Limb (tissue), 2 donors: ENCODE results near the gene TBC1D5.
"Not testable (repeated sequence)": the region's sequence is repeated elsewhere in the genome, so short reads cannot be mapped to it uniquely, and the experiment has no call there.

ENCODE experiments used
- DNase-seq, 2 donors: peaks; one replicate each; pipeline ENCODE4 v3.0.0-alpha.2; 2016; ENCODE audit errors: extremely low spot score in 2 of 2

Gene TBC1D5

GRCh38 chr3:17749705-17750293, 7.4 kb upstream of the TBC1D5 start:
- no peak for DNase-seq

GRCh38 chr3:17749281-17749680, 6.8 kb upstream of the TBC1D5 start:
- no peak for DNase-seq

GRCh38 chr3:17747890-17748247, 5.4 kb upstream of the TBC1D5 start:
- no peak for DNase-seq

GRCh38 chr3:17747174-17747889, 4.9 kb upstream of the TBC1D5 start:
- DNase-seq = no peak

- no peak for DNase-seq
These were observed 3.5 kb upstream of the TBC1D5 start for GRCh38 chr3:17745894-17746293.

GRCh38 chr3:17745301-17745700, 2.9 kb upstream of the TBC1D5 start:
- no peak for DNase-seq

GRCh38 chr3:17744693-17745092, 2.3 kb upstream of the TBC1D5 start:
- DNase-seq = no peak

GRCh38 chr3:17743658-17743995, 1.2 kb upstream of the TBC1D5 start:
- DNase-seq = no peak

GRCh38 chr3:17742880-17743657, 638 bp upstream of the TBC1D5 start:
- no peak for DNase-seq

GRCh38 chr3:17741621-17742101, 770 bp downstream of the TBC1D5 start:
- DNase-seq = peak in 1 of 2 donors; percentile 75

- no peak for DNase-seq
These were observed 1.7 kb downstream of the TBC1D5 start for GRCh38 chr3:17740721-17741141.

GRCh38 chr3:17738921-17739320, 3.5 kb downstream of the TBC1D5 start:
- DNase-seq = no peak

- DNase-seq = no peak
These were observed 4.2 kb downstream of the TBC1D5 start for GRCh38 chr3:17738219-17738618.

GRCh38 chr3:17737591-17737990, 4.8 kb downstream of the TBC1D5 start:
- DNase-seq = no peak

- not testable (repeated sequence) for DNase-seq
These were observed 7.1 kb downstream of the TBC1D5 start for GRCh38 chr3:17735362-17735761.

GRCh38 chr3:17733768-17734167, 8.7 kb downstream of the TBC1D5 start:
- DNase-seq = no peak

- DNase-seq = no peak
These were observed 9.2 kb downstream of the TBC1D5 start for GRCh38 chr3:17733215-17733614.

GRCh38 chr3:17730318-17730967, 12.0 kb downstream of the TBC1D5 start:
- no peak for DNase-seq

GRCh38 chr3:17726313-17726712, 16.1 kb downstream of the TBC1D5 start:
- DNase-seq = no peak

GRCh38 chr3:17725844-17726243, 16.6 kb downstream of the TBC1D5 start:
- not testable (repeated sequence) for DNase-seq

- no peak for DNase-seq
These were observed 17.5 kb downstream of the TBC1D5 start for GRCh38 chr3:17724948-17725347.

- DNase-seq = no peak
These were observed 18.3 kb downstream of the TBC1D5 start for GRCh38 chr3:17724122-17724521.
